ENCODE results near the gene HCN4. TPM values are rescaled to one million over a fixed set of nuclear protein-coding genes. Genes with fewer than 3 reads are reported as not detected.
A peak's percentile ranks its signal among the peaks of the same experiment; 100 is the strongest.

The HCN4 gene
- total and polyA plus RNA-seq, 4 experiments from 2014 or later = not detected

DNA sequence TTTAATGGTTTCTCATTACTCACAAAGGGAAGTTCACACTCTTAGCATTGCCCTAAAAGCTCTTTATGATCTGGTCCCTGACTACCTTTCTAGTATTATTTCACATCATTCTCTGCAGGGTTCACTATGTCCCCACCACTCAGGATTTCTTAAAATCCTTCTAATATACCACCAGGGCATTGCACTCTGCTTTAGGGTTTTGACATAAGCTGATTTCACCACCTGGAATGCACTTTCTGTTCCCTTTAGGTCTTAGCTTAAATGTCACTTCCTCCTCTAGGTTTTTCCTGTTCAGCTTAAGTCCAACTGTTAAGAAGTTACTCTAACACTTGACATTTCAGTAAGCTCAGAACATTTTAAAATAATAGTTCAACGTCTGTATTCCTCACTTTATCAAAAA is 81.7 kb downstream of the HCN4 start:
- H3K36me3 Mint-ChIP-seq = peaks cover 39 to 47% of the 10 kb centered on the region in 2 donors
- Histone ChIP-seq H3K36me3 (ENCODE audit: insufficient read depth, low read length) (no peaks in the 10 kb centered on the region), H3K4me3 (ENCODE audit: low read length in 2 of 2) (no peak overlapping the region), H3K27ac (ENCODE audit: low read depth, low read length) (no peak overlapping the region), H3K4me1 (ENCODE audit: insufficient read depth, low read length) (no peaks in the 10 kb centered on the region), H3K27me3 (ENCODE audit: insufficient read depth, low read length) (no peaks in the 10 kb centered on the region), H3K9me3 (ENCODE audit: control insufficient read depth in 1 of 2, low read length in 2 of 2) (no peaks in the 10 kb centered on the region)
- ChIA-PET CTCF (ENCODE audit: partially characterized antibody) (interaction anchor here (0.9 to 1.8 kb wide), 4 partner anchors 21 to 413 kb away, joined by 3 to 6 read pairs (median 4); no protein-coding TSS in a partner anchor), POLR2A (ENCODE audit: partially characterized antibody) (no interaction called here)
- H3K27me3 Mint-ChIP-seq = no peaks in the 10 kb centered on the region
- H3K27ac Mint-ChIP-seq = no peak overlapping the region
- intact Hi-C loops (cut with micrococcal nuclease) = no loop called here
- no peak overlapping the region for H3K4me3 Mint-ChIP-seq
- peaks cover 0 to 2% (median under 1%) of the 10 kb centered on the region in 4 donors for H3K4me1 Mint-ChIP-seq
- no peaks in the 10 kb centered on the region for H3K9me3 Mint-ChIP-seq
- DNase-seq = no peak

DNA sequence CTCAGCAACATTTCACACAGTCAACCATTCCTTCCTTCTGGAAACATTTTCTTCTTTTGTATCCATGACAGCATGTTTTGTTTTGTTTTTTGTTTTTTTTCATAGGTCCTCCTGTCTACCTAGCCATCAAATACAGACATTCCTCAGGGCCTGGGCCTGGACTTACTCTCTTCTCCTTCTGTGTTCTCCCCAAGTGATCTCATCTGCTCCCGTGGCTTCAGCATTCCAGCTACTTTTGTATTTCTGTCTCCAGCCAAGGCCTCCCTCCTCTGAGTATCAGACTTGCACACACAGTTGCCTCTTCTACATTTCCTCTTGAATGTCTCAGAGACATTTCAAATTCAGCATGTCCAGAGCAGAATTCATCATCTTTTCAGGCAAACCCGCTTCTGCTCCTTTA is 82.4 kb downstream of the HCN4 start:
- Histone ChIP-seq H3K4me3 (ENCODE audit: low read length in 2 of 2) (no peak overlapping the region), H3K27ac (ENCODE audit: low read depth, low read length) (no peak overlapping the region), H3K27me3 (ENCODE audit: insufficient read depth, low read length) (no peaks in the 10 kb centered on the region), H3K9me3 (ENCODE audit: control insufficient read depth in 1 of 2, low read length in 2 of 2) (no peaks in the 10 kb centered on the region), H3K36me3 (ENCODE audit: insufficient read depth, low read length) (no peaks in the 10 kb centered on the region), H3K4me1 (ENCODE audit: insufficient read depth, low read length) (no peaks in the 10 kb centered on the region)
- CTCF ChIA-PET (ENCODE audit: partially characterized antibody) = interaction anchor here (1.2 to 1.8 kb wide), 2 partner anchors 350 to 414 kb away, joined by 3 to 6 read pairs; no protein-coding TSS in a partner anchor
- peaks cover 39 to 48% of the 10 kb centered on the region in 2 donors for H3K36me3 Mint-ChIP-seq
- H3K27me3 Mint-ChIP-seq = no peaks in the 10 kb centered on the region
- H3K4me3 Mint-ChIP-seq = no peak overlapping the region
- intact Hi-C loops (cut with micrococcal nuclease) = no loop called here
- peaks cover 0 to 2% (median under 1%) of the 10 kb centered on the region in 4 donors for H3K4me1 Mint-ChIP-seq
- no peaks in the 10 kb centered on the region for H3K9me3 Mint-ChIP-seq
- no peak for DNase-seq
- peak overlapping the region in 1 of 7 donors; percentile 13 for H3K27ac Mint-ChIP-seq
- POLR2A ChIA-PET (ENCODE audit: partially characterized antibody) = no interaction called here

DNA sequence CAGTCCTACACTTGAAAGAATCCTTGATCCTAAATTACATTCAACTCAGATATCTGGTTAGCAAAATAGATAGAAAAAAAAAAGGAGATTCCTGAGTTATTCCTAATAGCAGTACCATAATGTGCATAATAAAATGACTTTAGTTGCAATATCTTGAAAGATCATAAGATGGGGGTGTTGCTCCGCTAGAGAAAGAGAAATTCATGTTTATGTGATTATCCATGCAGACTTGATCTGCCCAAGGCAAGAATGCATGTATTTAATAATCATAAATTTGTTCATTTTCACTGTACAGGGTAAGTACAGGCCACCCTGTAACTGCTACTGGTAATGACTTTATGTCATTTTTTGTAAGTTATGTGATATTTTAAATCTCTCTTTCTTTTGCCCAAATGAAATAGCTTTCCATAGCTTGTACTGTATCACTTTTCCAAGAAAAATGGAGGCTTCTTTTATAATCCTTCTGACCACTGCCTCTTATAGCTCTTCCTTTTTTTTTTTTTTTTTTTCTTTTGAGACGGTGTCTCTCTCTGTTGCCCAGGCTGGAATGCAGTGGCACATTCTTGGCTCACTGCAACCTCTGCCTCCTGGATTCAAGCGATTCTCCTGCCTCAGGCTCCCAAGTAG is 84.6 kb downstream of the HCN4 start:
- no peaks in the 10 kb centered on the region for H3K27me3 Mint-ChIP-seq
- POLR2A ChIA-PET (ENCODE audit: partially characterized antibody) = no interaction called here
- H3K4me3 Mint-ChIP-seq = no peak overlapping the region
- Histone ChIP-seq H3K27me3 (ENCODE audit: insufficient read depth, low read length) (no peaks in the 10 kb centered on the region), H3K4me3 (ENCODE audit: low read length in 2 of 2) (no peak overlapping the region), H3K27ac (ENCODE audit: low read depth, low read length) (no peak overlapping the region), H3K9me3 (ENCODE audit: control insufficient read depth in 1 of 2, low read length in 2 of 2) (no peaks in the 10 kb centered on the region), H3K36me3 (ENCODE audit: insufficient read depth, low read length) (no peaks in the 10 kb centered on the region), H3K4me1 (ENCODE audit: insufficient read depth, low read length) (no peaks in the 10 kb centered on the region)
- peaks cover 0 to 2% (median under 1%) of the 10 kb centered on the region in 4 donors for H3K4me1 Mint-ChIP-seq
- H3K27ac Mint-ChIP-seq = peak overlapping the region in 1 of 7 donors; percentile 10
- H3K9me3 Mint-ChIP-seq = no peaks in the 10 kb centered on the region
- DNase-seq = no peak
- H3K36me3 Mint-ChIP-seq = peaks cover 37 to 53% of the 10 kb centered on the region in 2 donors
- intact Hi-C loops (cut with micrococcal nuclease) = no loop called here
- CTCF ChIA-PET (ENCODE audit: partially characterized antibody) = interaction anchor here (0.8 to 1.1 kb wide), 3 partner anchors 16 to 352 kb away, joined by 3 read pairs; no protein-coding TSS in a partner anchor

DNA sequence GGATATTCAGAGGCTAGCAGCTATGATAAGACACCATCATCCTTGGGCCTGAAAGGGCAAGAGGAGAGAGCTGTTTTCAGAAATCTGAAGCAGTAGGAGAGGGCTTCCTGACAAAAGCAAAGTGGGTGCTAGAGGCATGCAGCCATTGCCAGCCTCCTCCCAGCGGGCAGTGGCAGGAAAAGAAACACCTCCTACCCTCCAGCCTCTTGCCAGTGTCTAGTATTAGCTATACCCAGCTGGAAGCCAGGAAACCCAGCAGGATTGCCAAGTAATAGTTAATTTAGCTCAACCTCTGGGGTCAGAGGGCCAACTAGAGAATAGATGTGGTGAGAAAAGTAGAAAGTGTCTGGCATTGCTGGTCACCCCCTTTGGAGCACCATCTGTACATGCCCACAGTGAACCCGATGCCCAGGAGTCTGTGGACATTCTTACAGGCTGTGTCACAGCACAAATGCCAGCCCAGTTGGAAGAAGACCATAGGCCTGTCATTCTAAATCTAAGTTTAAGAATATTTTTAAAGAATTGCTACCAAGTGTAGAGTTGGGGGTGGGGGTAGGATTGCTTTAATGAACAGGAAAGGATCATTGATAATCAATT is 85.3 kb downstream of the HCN4 start:
- ChIA-PET CTCF (ENCODE audit: partially characterized antibody) (interaction anchor here (1.5 to 2.4 kb wide), 2 partner anchors 10 to 353 kb away, joined by 6 to 16 read pairs; no protein-coding TSS in a partner anchor), POLR2A (ENCODE audit: partially characterized antibody) (no interaction called here)
- no peak overlapping the region for H3K4me3 ChIP-seq (ENCODE audit: low read length in 2 of 2)
- H3K36me3 ChIP-seq (ENCODE audit: insufficient read depth, low read length) = no peaks in the 10 kb centered on the region
- H3K4me1 Mint-ChIP-seq = peaks cover 0 to 2% (median under 1%) of the 10 kb centered on the region in 4 donors
- H3K27me3 ChIP-seq (ENCODE audit: insufficient read depth, low read length) = no peaks in the 10 kb centered on the region
- H3K9me3 Mint-ChIP-seq = no peaks in the 10 kb centered on the region
- H3K4me3 Mint-ChIP-seq = no peak overlapping the region
- H3K4me1 ChIP-seq (ENCODE audit: insufficient read depth, low read length) = no peaks in the 10 kb centered on the region
- no peak overlapping the region for H3K27ac ChIP-seq (ENCODE audit: low read depth, low read length)
- H3K27ac Mint-ChIP-seq = peak overlapping the region in 1 of 7 donors; percentile 72
- peaks cover 30 to 45% of the 10 kb centered on the region in 2 donors for H3K36me3 Mint-ChIP-seq
- intact Hi-C loops (cut with micrococcal nuclease) = no loop called here
- H3K27me3 Mint-ChIP-seq = no peaks in the 10 kb centered on the region
- no peak for DNase-seq
- H3K9me3 ChIP-seq (ENCODE audit: control insufficient read depth in 1 of 2, low read length in 2 of 2) = no peaks in the 10 kb centered on the region

DNA sequence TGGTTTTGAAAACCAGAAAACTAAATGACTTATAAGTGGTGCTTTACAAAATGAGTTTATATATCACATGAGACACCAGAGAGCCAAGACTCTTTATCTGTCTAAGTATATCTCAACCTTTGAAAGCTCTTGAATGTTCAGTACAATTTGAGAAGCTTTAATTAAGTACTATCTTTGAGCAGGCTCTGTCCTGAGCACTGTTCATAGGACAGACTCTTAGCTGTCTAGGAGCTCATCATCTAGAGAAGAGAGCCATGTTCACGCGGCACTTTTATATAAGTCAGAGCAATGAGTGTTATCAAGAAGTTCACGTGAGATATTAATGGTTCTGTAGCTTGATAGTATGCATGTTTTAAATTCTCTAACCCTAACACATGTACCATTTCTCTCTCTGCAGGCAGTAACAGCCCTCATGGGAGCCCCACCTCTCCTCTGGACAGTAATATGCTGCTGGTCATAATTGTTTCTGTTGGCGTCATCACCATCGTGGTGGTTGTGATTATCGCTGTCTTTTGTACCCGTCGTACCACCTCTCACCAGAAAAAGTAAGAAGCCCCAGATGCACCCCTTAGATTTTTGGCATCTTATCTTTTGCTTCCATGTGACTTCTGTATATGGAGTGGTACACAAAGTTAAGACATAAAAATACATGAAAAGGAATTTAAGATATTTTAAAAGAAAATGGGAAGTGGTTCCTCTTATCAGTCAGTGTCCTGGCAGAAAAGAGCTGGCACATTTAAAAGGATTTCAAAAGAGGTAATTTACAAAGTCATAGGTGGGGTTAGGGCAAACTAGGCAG is 86.0 kb downstream of the HCN4 start:
- Mint-ChIP-seq H3K4me3 (no peak overlapping the region), H3K4me1 (peaks cover 0 to 2% (median under 1%) of the 10 kb centered on the region in 4 donors), H3K27me3 (no peaks in the 10 kb centered on the region), H3K9me3 (no peaks in the 10 kb centered on the region), H3K36me3 (peaks cover 23 to 38% of the 10 kb centered on the region in 2 donors), H3K27ac (peak overlapping the region in 2 of 7 donors; percentile 5 to 72)
- H3K4me1 ChIP-seq (ENCODE audit: insufficient read depth, low read length) = no peaks in the 10 kb centered on the region
- no peak overlapping the region for H3K4me3 ChIP-seq (ENCODE audit: low read length in 2 of 2)
- H3K9me3 ChIP-seq (ENCODE audit: control insufficient read depth in 1 of 2, low read length in 2 of 2) = no peaks in the 10 kb centered on the region
- DNase-seq = no peak
- ChIA-PET POLR2A (ENCODE audit: partially characterized antibody) (no interaction called here), CTCF (ENCODE audit: partially characterized antibody) (interaction anchor here (1.2 to 2.4 kb wide), 3 partner anchors 10 to 354 kb away, joined by 4 to 16 read pairs (median 6); no protein-coding TSS in a partner anchor)
- H3K36me3 ChIP-seq (ENCODE audit: insufficient read depth, low read length) = no peaks in the 10 kb centered on the region
- H3K27ac ChIP-seq (ENCODE audit: low read depth, low read length) = no peak overlapping the region
- H3K27me3 ChIP-seq (ENCODE audit: insufficient read depth, low read length) = no peaks in the 10 kb centered on the region
- intact Hi-C loops (cut with micrococcal nuclease) = no loop called here

DNA sequence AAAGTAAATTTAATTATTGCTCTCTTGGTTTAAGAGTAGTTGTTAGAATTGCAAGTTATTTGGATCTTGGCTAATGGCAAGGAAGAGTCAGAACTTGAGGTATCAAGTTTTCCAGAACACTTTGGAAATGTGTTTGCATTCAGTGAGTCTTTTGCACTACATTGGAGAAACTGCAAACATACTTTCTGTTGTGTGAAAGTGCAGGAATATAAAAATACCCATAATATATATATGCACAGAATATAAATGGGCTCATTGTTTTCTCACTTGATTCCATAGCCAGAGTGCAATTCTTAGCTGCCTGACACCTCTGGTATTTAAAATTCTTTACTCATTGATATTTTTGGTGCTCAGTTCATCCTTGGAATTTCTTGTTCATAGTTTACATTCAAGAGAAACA is 92.9 kb downstream of the HCN4 start:
- intact Hi-C loops (cut with micrococcal nuclease) = no loop called here
- Mint-ChIP-seq H3K27me3 (no peaks in the 10 kb centered on the region), H3K4me3 (no peak overlapping the region), H3K27ac (no peak overlapping the region), H3K36me3 (peaks cover 8 to 13% of the 10 kb centered on the region in 2 donors), H3K4me1 (peaks cover 0 to 5% (median 3%) of the 10 kb centered on the region in 4 donors), H3K9me3 (no peaks in the 10 kb centered on the region)
- POLR2A ChIA-PET (ENCODE audit: partially characterized antibody) = no interaction called here
- no peaks in the 10 kb centered on the region for H3K4me1 ChIP-seq (ENCODE audit: insufficient read depth, low read length)
- H3K9me3 ChIP-seq (ENCODE audit: control insufficient read depth in 1 of 2, low read length in 2 of 2) = no peaks in the 10 kb centered on the region
- no peak overlapping the region for H3K4me3 ChIP-seq (ENCODE audit: low read length in 2 of 2)
- no peak for DNase-seq
- no peaks in the 10 kb centered on the region for H3K36me3 ChIP-seq (ENCODE audit: insufficient read depth, low read length)
- H3K27me3 ChIP-seq (ENCODE audit: insufficient read depth, low read length) = no peaks in the 10 kb centered on the region
- CTCF ChIA-PET (ENCODE audit: partially characterized antibody) = interaction anchor here (1.0 to 7.5 kb wide), 3 partner anchors 8 to 34 kb away, joined by 4 to 54 read pairs (median 53); no protein-coding TSS in a partner anchor
- H3K27ac ChIP-seq (ENCODE audit: low read depth, low read length) = no peak overlapping the region
